NCI-H82 (cell line): Measurements from ENCODE around the gene GRID1.

Source experiments
- DNase-seq: peaks from one replicate; lab custom pipeline; 2025; lab: John Stamatoyannopoulos, UW

GRID1 gene

GRCh38 chr10:86168256-86168655 lies 198.3 kb downstream of the GRID1 start:
- no peak for DNase-seq

- DNase-seq = no peak
Measured at GRCh38 chr10:86167762-86168128, 198.8 kb downstream of the GRID1 start.

GRCh38 chr10:86167121-86167761 lies 199.4 kb downstream of the GRID1 start:
- no peak for DNase-seq

GRCh38 chr10:86165666-86166065 lies 200.9 kb downstream of the GRID1 start:
- DNase-seq = no peak

GRCh38 chr10:86164960-86165630 lies 201.5 kb downstream of the GRID1 start:
- DNase-seq = no peak

GRCh38 chr10:86164174-86164774 lies 202.3 kb downstream of the GRID1 start:
- peak; percentile 16 for DNase-seq

- peak; percentile 87 for DNase-seq
Measured at GRCh38 chr10:86163522-86164173, 202.9 kb downstream of the GRID1 start.

- peak; percentile 20 for DNase-seq
Measured at GRCh38 chr10:86162696-86163400, 203.7 kb downstream of the GRID1 start.

- DNase-seq = no peak
Measured at GRCh38 chr10:86162036-86162435, 204.6 kb downstream of the GRID1 start.

- DNase-seq = no peak
Measured at GRCh38 chr10:86160890-86161585, 205.6 kb downstream of the GRID1 start.

GRCh38 chr10:86159797-86160196 lies 206.8 kb downstream of the GRID1 start:
- DNase-seq = no peak

GRCh38 chr10:86155054-86155921 lies 211.3 kb downstream of the GRID1 start:
- DNase-seq = peak; percentile 69

GRCh38 chr10:86153751-86154150 lies 212.8 kb downstream of the GRID1 start:
- DNase-seq = no peak

GRCh38 chr10:86152911-86153310 lies 213.7 kb downstream of the GRID1 start:
- DNase-seq = no peak

- no peak for DNase-seq
Measured at GRCh38 chr10:86152354-86152753, 214.2 kb downstream of the GRID1 start.

- no peak for DNase-seq
Measured at GRCh38 chr10:86151613-86152012, 215.0 kb downstream of the GRID1 start.

GRCh38 chr10:86149257-86149656 lies 217.3 kb downstream of the GRID1 start:
- no peak for DNase-seq

- DNase-seq = no peak
Measured at GRCh38 chr10:86148117-86148516, 218.5 kb downstream of the GRID1 start.

- no peak for DNase-seq
Measured at GRCh38 chr10:86144301-86144700, 222.3 kb downstream of the GRID1 start.

- DNase-seq = no peak
Measured at GRCh38 chr10:86141896-86142295, 224.7 kb downstream of the GRID1 start.
